ENCODE results near the gene ZNF284. TPM values are rescaled to one million over a fixed set of nuclear protein-coding genes. Genes with fewer than 3 reads are reported as not detected.

Gene ZNF284
- total RNA-seq, 2 donors from 2014 or later: 1.2 to 1.4 TPM

GRCh38 chr19:44061038-44061437, 10.9 kb upstream of the ZNF284 start:
- no peak for DNase-seq
- H3K9ac ChIP-seq (ENCODE audit: low read depth in 2 of 2, low read length in 2 of 2): no peak overlapping the region
- H3K9me3 ChIP-seq: peaks cover 7% of the 10 kb centered on the region
- no peaks in the 10 kb centered on the region for H3K27me3 ChIP-seq
- no peaks in the 10 kb centered on the region for H3K4me1 ChIP-seq
- H3K4me3 ChIP-seq: no peak overlapping the region
- H3K36me3 ChIP-seq: no peaks in the 10 kb centered on the region
- H3K27ac ChIP-seq: no peak overlapping the region
- TF ChIP-seq, protein P1, sequence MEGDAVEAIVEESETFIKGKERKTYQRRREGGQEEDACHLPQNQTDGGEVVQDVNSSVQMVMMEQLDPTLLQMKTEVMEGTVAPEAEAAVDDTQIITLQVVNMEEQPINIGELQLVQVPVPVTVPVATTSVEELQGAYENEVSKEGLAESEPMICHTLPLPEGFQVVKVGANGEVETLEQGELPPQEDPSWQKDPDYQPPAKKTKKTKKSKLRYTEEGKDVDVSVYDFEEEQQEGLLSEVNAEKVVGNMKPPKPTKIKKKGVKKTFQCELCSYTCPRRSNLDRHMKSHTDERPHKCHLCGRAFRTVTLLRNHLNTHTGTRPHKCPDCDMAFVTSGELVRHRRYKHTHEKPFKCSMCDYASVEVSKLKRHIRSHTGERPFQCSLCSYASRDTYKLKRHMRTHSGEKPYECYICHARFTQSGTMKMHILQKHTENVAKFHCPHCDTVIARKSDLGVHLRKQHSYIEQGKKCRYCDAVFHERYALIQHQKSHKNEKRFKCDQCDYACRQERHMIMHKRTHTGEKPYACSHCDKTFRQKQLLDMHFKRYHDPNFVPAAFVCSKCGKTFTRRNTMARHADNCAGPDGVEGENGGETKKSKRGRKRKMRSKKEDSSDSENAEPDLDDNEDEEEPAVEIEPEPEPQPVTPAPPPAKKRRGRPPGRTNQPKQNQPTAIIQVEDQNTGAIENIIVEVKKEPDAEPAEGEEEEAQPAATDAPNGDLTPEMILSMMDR (IDR thresholded peaks at IDR 0.05): no peak
- intact Hi-C loops (cut with DNase I): no loop called here

- H3K4me3 ChIP-seq: no peak overlapping the region
These were observed 5.7 kb upstream of the ZNF284 start for GRCh38 chr19:44066305-44066704.

GRCh38 chr19:44069415-44069814, 2.5 kb upstream of the ZNF284 start:
- Histone ChIP-seq H3K9me3 (peaks cover 12% of the 10 kb centered on the region), H3K27ac (no peak overlapping the region), H3K9ac (ENCODE audit: low read depth in 2 of 2, low read length in 2 of 2) (no peak overlapping the region), H3K4me1 (peaks cover 4% of the 10 kb centered on the region), H3K36me3 (no peaks in the 10 kb centered on the region), H3K27me3 (no peaks in the 10 kb centered on the region), H3K4me3 (no peak overlapping the region)
- intact Hi-C loops (cut with DNase I): no loop called here
- no peak for DNase-seq
- TF ChIP-seq, protein P1 (IDR thresholded peaks at IDR 0.05): no peak

More at GRCh38 chr19:44066305-44066704, 5.7 kb upstream of the ZNF284 start:
- TF ChIP-seq, protein P1 (IDR thresholded peaks at IDR 0.05): no peak
- no peak for DNase-seq
- Histone ChIP-seq H3K9ac (ENCODE audit: low read depth in 2 of 2, low read length in 2 of 2) (no peak overlapping the region), H3K4me1 (no peaks in the 10 kb centered on the region), H3K9me3 (peaks cover 12% of the 10 kb centered on the region), H3K36me3 (no peaks in the 10 kb centered on the region), H3K27me3 (no peaks in the 10 kb centered on the region), H3K27ac (no peak overlapping the region)
- intact Hi-C loops (cut with DNase I): no loop called here

- no peak overlapping the region for H3K27ac ChIP-seq
- DNase-seq: peak; percentile 24
- intact Hi-C loops (cut with DNase I): no loop called here
- TF ChIP-seq, protein P1 (IDR thresholded peaks at IDR 0.05): no peak
- H3K9ac ChIP-seq (ENCODE audit: low read depth in 2 of 2, low read length in 2 of 2): peak overlapping the region; percentile 54 to 62
- H3K4me1 ChIP-seq: peaks cover 4% of the 10 kb centered on the region
- no peaks in the 10 kb centered on the region for H3K36me3 ChIP-seq
- no peaks in the 10 kb centered on the region for H3K9me3 ChIP-seq
- H3K27me3 ChIP-seq: no peaks in the 10 kb centered on the region
- H3K4me3 ChIP-seq: peak overlapping the region; percentile 66
These were observed 813 bp downstream of the ZNF284 start for GRCh38 chr19:44072543-44073401.

DNA sequence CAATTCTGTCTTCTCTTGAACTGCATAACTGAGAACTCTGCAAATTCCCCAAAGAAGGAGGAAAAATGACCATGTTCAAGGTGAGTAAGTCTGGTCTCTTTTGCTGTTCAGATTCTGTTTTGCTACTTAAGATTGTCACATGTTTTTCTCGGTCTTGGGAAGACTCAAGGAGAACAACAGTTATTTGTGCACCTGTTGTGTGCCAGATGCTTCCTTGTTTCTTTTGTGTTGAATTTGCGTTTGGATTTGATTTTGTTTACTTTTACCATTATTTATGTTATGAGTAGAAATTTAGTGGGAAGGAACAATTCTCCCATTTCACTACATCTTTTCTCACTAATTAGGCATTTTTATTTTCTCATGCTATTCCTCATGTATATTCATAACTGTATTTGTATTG, 4.4 kb downstream of the ZNF284 start:
- H3K9ac ChIP-seq (ENCODE audit: low read depth in 2 of 2, low read length in 2 of 2): no peak overlapping the region
- H3K27ac ChIP-seq: no peak overlapping the region
- H3K27me3 ChIP-seq: no peaks in the 10 kb centered on the region
- no peaks in the 10 kb centered on the region for H3K36me3 ChIP-seq
- H3K4me3 ChIP-seq: no peak overlapping the region
- intact Hi-C loops (cut with DNase I): no loop called here
- peaks cover 4% of the 10 kb centered on the region for H3K4me1 ChIP-seq
- TF ChIP-seq, protein P1 (IDR thresholded peaks at IDR 0.05): no peak
- no peak for DNase-seq
- no peaks in the 10 kb centered on the region for H3K9me3 ChIP-seq
